Neural cell (in vitro differentiated cells): Measurements from ENCODE around the gene JMJD8. TPM values are rescaled to one million over a fixed set of nuclear protein-coding genes. Genes with fewer than 3 reads are reported as not detected.

Source experiments
- H2AFZ ChIP-seq: fragments of 200-600, 300-800 bp; sonication (generic), shearing (Covaris generic); 2 replicates; pipeline ENCODE4 v1.6.0; 2014; ENCODE audit warnings: low read depth, mild to moderate bottlenecking, antibody characterized with exemption, low read length, moderate library complexity
- H3F3A ChIP-seq: fragments of 200-600 bp; shearing (Covaris generic); 2 replicates; pipeline ENCODE4 v1.6.1; 2016; ENCODE audit warnings: mild to moderate bottlenecking, moderate library complexity, mixed read lengths, antibody characterized with exemption, low read length; ENCODE audit not compliant: insufficient read depth, poor library complexity, severe bottlenecking
- H3K27ac ChIP-seq: fragments of 200-600, 300-800 bp; sonication (generic), shearing (Covaris generic); 2 replicates; pipeline ENCODE4 v1.5.1; 2014; ENCODE audit warnings: mild to moderate bottlenecking, low read length, moderate library complexity
- H3K27me3 ChIP-seq: fragments of 300-800, 200-600 bp; sonication (generic), shearing (Covaris generic); 2 replicates; pipeline ENCODE4 v1.6.0; 2014; ENCODE audit warnings: mild to moderate bottlenecking, low read depth, low read length, moderate library complexity; ENCODE audit not compliant: insufficient read depth
- H3K36me3 ChIP-seq: fragments of 300-800, 200-600 bp; sonication (generic), shearing (Covaris generic); 2 replicates; pipeline ENCODE4 v1.5.1; 2014; ENCODE audit warnings: mild to moderate bottlenecking, antibody characterized with exemption, low read length, moderate library complexity; ENCODE audit not compliant: insufficient read depth
- H3K4me2 ChIP-seq: fragments of 300-800, 200-600 bp; sonication (generic), shearing (Covaris generic); 2 replicates; pipeline ENCODE4 v1.6.0; 2014; ENCODE audit warnings: mild to moderate bottlenecking, low read length
- H3K4me3 ChIP-seq: fragments of 300-800, 200-600 bp; sonication (generic), shearing (Covaris generic); 2 replicates; pipeline ENCODE4 v1.5.1; 2014; ENCODE audit warnings: mild to moderate bottlenecking, low read length, moderate library complexity
- H3K79me2 ChIP-seq: fragments of 200-600 bp; shearing (Covaris generic); replicated peaks from 2 replicates; pipeline ENCODE4 v1.6.0; 2014; ENCODE audit warnings: mild to moderate bottlenecking, low read length, moderate library complexity; ENCODE audit not compliant: insufficient read depth
- H3K9ac ChIP-seq: fragments of 300-800, 200-600 bp; sonication (generic), shearing (Covaris generic); 2 replicates; pipeline ENCODE4 v1.6.1; 2016; ENCODE audit warnings: mild to moderate bottlenecking, low read length, mixed read lengths
- H3K9me2 ChIP-seq: fragments of 200-600 bp; shearing (Covaris generic); 2 replicates; pipeline ENCODE4 v1.6.1; 2016; ENCODE audit warnings: mild to moderate bottlenecking, low read length, mixed read lengths; ENCODE audit not compliant: insufficient read depth
- H3K9me3 ChIP-seq: fragments of 200-600, 300-800 bp; sonication (generic), shearing (Covaris generic); 2 replicates; pipeline ENCODE4 v1.6.1; 2016; ENCODE audit warnings: mild to moderate bottlenecking, mixed run types, low read length, moderate library complexity, mixed read lengths
- H4K20me1 ChIP-seq: fragments of 200-600 bp; shearing (Covaris generic); 2 replicates; pipeline ENCODE4 v1.6.1; 2016; ENCODE audit warnings: mild to moderate bottlenecking, mixed run types; ENCODE audit not compliant: insufficient read depth
- EP300 ChIP-seq: fragments of 450-650 bp; conservative IDR thresholded peaks from 2 replicates; pipeline ENCODE4 v1.6.1; 2014; ENCODE audit warnings: antibody characterized with exemption, mild to moderate bottlenecking, moderate library complexity; ENCODE audit not compliant: poor library complexity, severe bottlenecking
- EZH2 ChIP-seq: fragments of 200-600, 300-800 bp; shearing (Covaris generic), sonication (generic); IDR thresholded peaks from 2 replicates; pipeline ENCODE4 v1.6.1; 2014; ENCODE audit warnings: antibody characterized with exemption, low read length, borderline replicate concordance, mild to moderate bottlenecking; ENCODE audit not compliant: insufficient read depth, poor library complexity, severe bottlenecking
- MXI1 ChIP-seq: fragments of 450-650 bp; conservative IDR thresholded peaks from 2 replicates; pipeline ENCODE4 v1.6.1; 2014; ENCODE audit warnings: antibody characterized with exemption, mild to moderate bottlenecking; ENCODE audit not compliant: poor library complexity, severe bottlenecking
- POLR2AphosphoS5 ChIP-seq: IDR thresholded peaks from 2 replicates; pipeline ENCODE4 v1.6.1; 2012
- RAD21 ChIP-seq: fragments of 450-650 bp; conservative IDR thresholded peaks from 2 replicates; pipeline ENCODE4 v1.6.1; 2014; ENCODE audit warnings: antibody characterized with exemption, mild to moderate bottlenecking, moderate library complexity
- SMC3 ChIP-seq: fragments of 450-650 bp; conservative IDR thresholded peaks from 2 replicates; pipeline ENCODE4 v1.6.1; 2014; ENCODE audit warnings: antibody characterized with exemption, mild to moderate bottlenecking, moderate library complexity; ENCODE audit not compliant: poor library complexity
- TAF1 ChIP-seq: IDR thresholded peaks from 2 replicates; pipeline ENCODE4 v1.6.1; 2012; ENCODE audit warnings: low read depth
- polyA plus RNA-seq: library from polyadenylated mRNA; depleted of rRNA; stranded (reverse); fragments of >200 nt; gene quantifications from 2 replicates; pipeline ENCODE4 v1.2.3, GENCODE V29; 2014
- TF ChIP-seq, protein P1 (sequence below): IDR thresholded peaks from 2 replicates; pipeline ENCODE4 v1.6.1; 2012; ENCODE audit warnings: borderline replicate concordance
- TF ChIP-seq, protein P2 (sequence below): fragments of 450-650 bp; IDR thresholded peaks from 2 replicates; pipeline ENCODE4 v1.5.1; 2014; ENCODE audit warnings: antibody characterized with exemption, mild to moderate bottlenecking, moderate library complexity; ENCODE audit not compliant: poor library complexity, severe bottlenecking

JMJD8 gene
- polyA plus RNA-seq, 1 donor from 2014 or later, result 44.7 TPM

DNA sequence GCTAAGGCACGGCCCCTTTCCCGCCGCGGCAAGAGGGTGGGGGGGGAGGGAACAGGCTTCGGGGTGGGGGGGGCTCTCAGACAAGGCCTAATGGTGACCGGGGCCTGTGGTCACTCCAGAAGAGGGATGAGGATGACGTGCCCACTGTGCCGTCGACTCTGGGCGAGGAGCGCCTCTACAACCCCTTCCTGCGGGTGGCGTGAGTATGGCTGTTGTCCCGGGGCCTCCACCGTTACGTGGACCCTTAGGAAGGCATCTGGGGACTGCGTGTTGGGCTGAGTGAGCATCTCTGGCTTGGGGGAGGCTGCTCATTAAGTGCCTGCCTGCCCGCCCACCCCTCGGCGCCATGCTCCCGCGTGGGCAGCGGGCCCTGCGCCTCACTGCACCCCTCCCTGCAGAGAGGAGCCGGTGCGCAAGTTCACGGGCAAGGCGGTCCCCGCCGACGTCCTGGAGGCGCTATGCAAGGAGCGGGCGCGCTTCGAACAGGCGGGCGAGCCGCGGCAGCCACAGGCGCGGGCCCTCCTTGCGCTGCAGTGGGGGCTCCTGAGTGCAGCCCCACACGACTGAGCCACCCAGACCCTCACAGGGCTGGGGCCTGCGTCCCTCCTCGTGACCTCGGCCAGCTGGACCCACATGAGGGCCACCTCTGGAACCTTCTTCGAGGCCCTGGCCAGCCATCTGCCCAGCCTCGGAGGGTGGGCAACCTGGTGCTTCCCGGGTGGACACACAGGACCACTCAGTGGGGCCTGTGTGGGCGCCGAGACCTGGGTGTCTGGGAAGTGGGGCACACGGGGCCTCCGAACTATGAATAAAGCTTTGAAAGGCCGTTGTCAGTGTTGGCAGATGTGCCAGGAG, 45.0 kb upstream of the JMJD8 start:
- Histone ChIP-seq H3K4me2 (no peak overlapping the region), H2AFZ (no peak overlapping the region), H3K4me3 (peak overlapping the region; percentile 83), H3K79me2 (no peaks in the 10 kb centered on the region), H4K20me1 (no peaks in the 10 kb centered on the region), H3F3A (no peaks in the 10 kb centered on the region), H3K9ac (no peak overlapping the region), H3K9me3 (no peaks in the 10 kb centered on the region), H3K27ac (no peak overlapping the region), H3K36me3 (no peaks in the 10 kb centered on the region), H3K9me2 (no peaks in the 10 kb centered on the region), H3K27me3 (peaks cover 7% of the 10 kb centered on the region)
- TF ChIP-seq EZH2 (no peak), RAD21 (no peak), MXI1 (no peak), SMC3 (no peak), POLR2AphosphoS5 (no peak), EP300 (no peak), TAF1 (no peak)
- TF ChIP-seq, protein P1, sequence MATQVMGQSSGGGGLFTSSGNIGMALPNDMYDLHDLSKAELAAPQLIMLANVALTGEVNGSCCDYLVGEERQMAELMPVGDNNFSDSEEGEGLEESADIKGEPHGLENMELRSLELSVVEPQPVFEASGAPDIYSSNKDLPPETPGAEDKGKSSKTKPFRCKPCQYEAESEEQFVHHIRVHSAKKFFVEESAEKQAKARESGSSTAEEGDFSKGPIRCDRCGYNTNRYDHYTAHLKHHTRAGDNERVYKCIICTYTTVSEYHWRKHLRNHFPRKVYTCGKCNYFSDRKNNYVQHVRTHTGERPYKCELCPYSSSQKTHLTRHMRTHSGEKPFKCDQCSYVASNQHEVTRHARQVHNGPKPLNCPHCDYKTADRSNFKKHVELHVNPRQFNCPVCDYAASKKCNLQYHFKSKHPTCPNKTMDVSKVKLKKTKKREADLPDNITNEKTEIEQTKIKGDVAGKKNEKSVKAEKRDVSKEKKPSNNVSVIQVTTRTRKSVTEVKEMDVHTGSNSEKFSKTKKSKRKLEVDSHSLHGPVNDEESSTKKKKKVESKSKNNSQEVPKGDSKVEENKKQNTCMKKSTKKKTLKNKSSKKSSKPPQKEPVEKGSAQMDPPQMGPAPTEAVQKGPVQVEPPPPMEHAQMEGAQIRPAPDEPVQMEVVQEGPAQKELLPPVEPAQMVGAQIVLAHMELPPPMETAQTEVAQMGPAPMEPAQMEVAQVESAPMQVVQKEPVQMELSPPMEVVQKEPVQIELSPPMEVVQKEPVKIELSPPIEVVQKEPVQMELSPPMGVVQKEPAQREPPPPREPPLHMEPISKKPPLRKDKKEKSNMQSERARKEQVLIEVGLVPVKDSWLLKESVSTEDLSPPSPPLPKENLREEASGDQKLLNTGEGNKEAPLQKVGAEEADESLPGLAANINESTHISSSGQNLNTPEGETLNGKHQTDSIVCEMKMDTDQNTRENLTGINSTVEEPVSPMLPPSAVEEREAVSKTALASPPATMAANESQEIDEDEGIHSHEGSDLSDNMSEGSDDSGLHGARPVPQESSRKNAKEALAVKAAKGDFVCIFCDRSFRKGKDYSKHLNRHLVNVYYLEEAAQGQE, result no peak
- TF ChIP-seq, protein P2, sequence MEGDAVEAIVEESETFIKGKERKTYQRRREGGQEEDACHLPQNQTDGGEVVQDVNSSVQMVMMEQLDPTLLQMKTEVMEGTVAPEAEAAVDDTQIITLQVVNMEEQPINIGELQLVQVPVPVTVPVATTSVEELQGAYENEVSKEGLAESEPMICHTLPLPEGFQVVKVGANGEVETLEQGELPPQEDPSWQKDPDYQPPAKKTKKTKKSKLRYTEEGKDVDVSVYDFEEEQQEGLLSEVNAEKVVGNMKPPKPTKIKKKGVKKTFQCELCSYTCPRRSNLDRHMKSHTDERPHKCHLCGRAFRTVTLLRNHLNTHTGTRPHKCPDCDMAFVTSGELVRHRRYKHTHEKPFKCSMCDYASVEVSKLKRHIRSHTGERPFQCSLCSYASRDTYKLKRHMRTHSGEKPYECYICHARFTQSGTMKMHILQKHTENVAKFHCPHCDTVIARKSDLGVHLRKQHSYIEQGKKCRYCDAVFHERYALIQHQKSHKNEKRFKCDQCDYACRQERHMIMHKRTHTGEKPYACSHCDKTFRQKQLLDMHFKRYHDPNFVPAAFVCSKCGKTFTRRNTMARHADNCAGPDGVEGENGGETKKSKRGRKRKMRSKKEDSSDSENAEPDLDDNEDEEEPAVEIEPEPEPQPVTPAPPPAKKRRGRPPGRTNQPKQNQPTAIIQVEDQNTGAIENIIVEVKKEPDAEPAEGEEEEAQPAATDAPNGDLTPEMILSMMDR, result no peak

DNA sequence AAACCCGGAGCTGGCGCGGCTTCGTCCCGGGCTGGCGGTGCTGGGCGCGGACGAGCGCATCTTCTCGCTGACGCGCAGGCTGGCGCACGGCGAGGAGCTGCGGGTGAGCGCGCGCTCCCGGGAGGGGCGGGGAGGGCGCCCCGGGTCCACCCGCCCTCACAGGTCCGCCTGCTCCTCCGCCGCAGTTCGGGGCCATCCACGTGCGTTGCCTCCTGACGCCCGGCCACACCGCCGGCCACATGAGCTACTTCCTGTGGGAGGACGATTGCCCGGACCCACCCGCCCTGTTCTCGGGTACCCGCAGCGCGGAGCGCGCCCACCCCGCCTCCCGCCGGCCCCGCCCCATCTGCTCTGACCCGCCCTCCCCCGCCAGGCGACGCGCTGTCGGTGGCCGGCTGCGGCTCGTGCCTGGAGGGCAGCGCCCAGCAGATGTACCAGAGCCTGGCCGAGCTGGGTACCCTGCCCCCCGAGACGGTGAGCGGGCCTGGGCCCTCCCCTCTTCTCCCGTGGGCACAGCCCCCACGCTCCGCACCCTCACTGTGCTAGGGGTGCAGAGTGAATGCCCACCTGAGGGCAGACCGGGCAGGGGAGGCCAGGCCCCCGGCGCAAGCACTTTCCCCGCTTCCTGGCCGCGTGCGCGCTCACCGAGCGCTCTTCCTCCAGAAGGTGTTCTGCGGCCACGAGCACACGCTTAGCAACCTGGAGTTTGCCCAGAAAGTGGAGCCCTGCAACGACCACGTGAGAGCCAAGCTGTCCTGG, 44.2 kb upstream of the JMJD8 start:
- Histone ChIP-seq H3K9me3 (no peaks in the 10 kb centered on the region), H3K4me3 (peak overlapping the region; percentile 83), H3K27me3 (peaks cover 7% of the 10 kb centered on the region), H3F3A (no peaks in the 10 kb centered on the region), H2AFZ (no peak overlapping the region), H3K4me2 (no peak overlapping the region), H3K9ac (peak overlapping the region; percentile 44), H3K79me2 (no peaks in the 10 kb centered on the region), H3K9me2 (no peaks in the 10 kb centered on the region), H4K20me1 (no peaks in the 10 kb centered on the region), H3K27ac (no peak overlapping the region), H3K36me3 (no peaks in the 10 kb centered on the region)
- TF ChIP-seq MXI1 (peak; percentile 34), TAF1 (no peak)
